HEK293T (cell line): ENCODE data around the gene TSC22D3.

Source experiments
- CTCF ChIA-PET: fragments of 350-600 bp; formaldehyde crosslinking; extraction: SDS; loops from one replicate; lab custom pipeline; 2021; ENCODE audit warnings: antibody characterized with exemption, inconsistent platforms; lab: Yijun Ruan, JAX
- POLR2A ChIA-PET: fragments of 350-600 bp; formaldehyde crosslinking; extraction: SDS; loops from one replicate; lab custom pipeline; 2020; ENCODE audit warnings: antibody characterized with exemption, inconsistent platforms; lab: Yijun Ruan, JAX
- DNase-seq: peaks from one replicate; pipeline ENCODE4 v3.0.0; 2012; ENCODE audit warnings: mixed read lengths; ENCODE audit errors: extremely low spot score
- ARNT ChIP-seq: fragments of 450-650 bp; IDR thresholded peaks from 2 replicates; pipeline ENCODE4 v1.6.1; 2017; ENCODE audit warnings: mild to moderate bottlenecking
- BHLHE40 ChIP-seq: fragments of 450-650 bp; IDR thresholded peaks from 2 replicates; pipeline ENCODE4 v1.6.1; 2016; ENCODE audit warnings: mild to moderate bottlenecking, moderate library complexity, borderline replicate concordance
- CTBP1 ChIP-seq: fragments of 450-650 bp; IDR thresholded peaks from 2 replicates; pipeline ENCODE4 v1.6.1; 2016; ENCODE audit warnings: borderline replicate concordance
- ELF4 ChIP-seq: fragments of 450-650 bp; IDR thresholded peaks from 2 replicates; pipeline ENCODE4 v1.6.1; 2017; ENCODE audit warnings: antibody characterized with exemption
- FOXA1 ChIP-seq: fragments of 450-650 bp; IDR thresholded peaks from 2 replicates; pipeline ENCODE4 v1.6.1; 2016; ENCODE audit warnings: mild to moderate bottlenecking
- FOXK2 ChIP-seq: fragments of 450-650 bp; IDR thresholded peaks from 2 replicates; pipeline ENCODE4 v1.6.1; 2016; ENCODE audit warnings: mild to moderate bottlenecking
- FOXM1 ChIP-seq: fragments of 450-650 bp; IDR thresholded peaks from 2 replicates; pipeline ENCODE4 v1.6.1; 2017; ENCODE audit warnings: mild to moderate bottlenecking, borderline replicate concordance
- HDGF ChIP-seq: fragments of 450-650 bp; IDR thresholded peaks from 2 replicates; pipeline ENCODE4 v1.6.1; 2017; ENCODE audit warnings: antibody characterized with exemption, borderline replicate concordance
- L3MBTL2 ChIP-seq: fragments of 450-650 bp; conservative IDR thresholded peaks from 2 replicates; pipeline ENCODE4 v1.6.1; 2016; ENCODE audit warnings: mild to moderate bottlenecking
- LEF1 ChIP-seq: fragments of 450-650 bp; IDR thresholded peaks from 2 replicates; pipeline ENCODE4 v1.6.1; 2017; ENCODE audit warnings: mild to moderate bottlenecking, borderline replicate concordance
- NFRKB ChIP-seq: fragments of 450-650 bp; IDR thresholded peaks from 2 replicates; pipeline ENCODE4 v1.6.1; 2016; ENCODE audit warnings: mild to moderate bottlenecking, moderate library complexity
- PKNOX1 ChIP-seq: fragments of 450-650 bp; IDR thresholded peaks from 2 replicates; pipeline ENCODE4 v1.6.1; 2016
- SP1 ChIP-seq: fragments of 450-650 bp; IDR thresholded peaks from 2 replicates; pipeline ENCODE4 v1.6.1; 2017
- SUZ12 ChIP-seq: fragments of 450-650 bp; IDR thresholded peaks from 2 replicates; pipeline ENCODE4 v1.6.1; 2016; ENCODE audit warnings: mild to moderate bottlenecking
- TARDBP ChIP-seq: fragments of 450-650 bp; IDR thresholded peaks from 2 replicates; pipeline ENCODE4 v1.6.1; 2016
- ZNF384 ChIP-seq: fragments of 450-650 bp; IDR thresholded peaks from 2 replicates; pipeline ENCODE4 v1.6.1; 2016

Gene TSC22D3

DNA sequence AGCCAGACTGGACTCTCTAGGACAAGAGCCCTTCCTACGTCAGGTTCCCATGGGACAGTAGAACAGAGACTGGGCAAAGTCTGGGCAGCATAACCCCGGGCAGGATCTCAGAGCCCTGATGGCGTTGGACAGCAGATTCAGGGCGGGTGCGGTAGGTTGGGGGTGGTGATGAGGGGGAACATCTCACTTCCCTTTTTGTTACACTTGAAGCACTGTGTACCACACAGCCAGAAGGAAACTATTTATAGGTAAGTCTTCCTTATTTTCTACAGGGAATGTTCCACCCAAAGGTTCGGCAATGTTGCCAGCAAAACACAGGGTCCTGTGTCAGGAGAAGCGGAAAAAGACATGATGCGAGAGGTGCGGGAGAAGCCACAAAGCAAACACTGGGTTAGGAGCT lies 54.3 kb downstream of the TSC22D3 start:
- CTCF ChIA-PET, result interaction anchor here (1.1 to 9.2 kb wide), 7 partner anchors 8 to 66 kb away, joined by 3 to 83 read pairs (median 8); partner anchors contain the start of gene NCBP2L
- TF ChIP-seq TARDBP (no peak), FOXK2 (no peak), ARNT (no peak), PKNOX1 (no peak), SP1 (no peak), FOXA1 (no peak), BHLHE40 (no peak)
- no peak for DNase-seq
- POLR2A ChIA-PET, result interaction anchor here (0.6 to 22.2 kb wide), 18 partner anchors 9 to 91 kb away, joined by 3 to 724 read pairs (median 5); partner anchors contain the start of genes NCBP2L and TSC22D3

GRCh38 chrX:107718156-107718621 lies 57.4 kb downstream of the TSC22D3 start:
- TF ChIP-seq PKNOX1 (peak; percentile 44), FOXM1 (no peak), HDGF (no peak; the same call in 1 of the 2 replicates), BHLHE40 (no peak), LEF1 (no peak), FOXK2 (no peak), ZNF384 (peak; percentile 81; the same call in 1 of the 2 replicates)
- peak; percentile 87 for DNase-seq
- CTCF ChIA-PET, result interaction anchor here (0.5 to 9.2 kb wide), 9 partner anchors 9 to 267 kb away, joined by 3 to 83 read pairs (median 7); partner anchors contain the start of genes NCBP2L and TSC22D3
- POLR2A ChIA-PET, result interaction anchor here (1.9 to 22.2 kb wide), 7 partner anchors 7 to 58 kb away, joined by 6 to 724 read pairs (median 45); partner anchors contain the start of genes NCBP2L and TSC22D3

- ChIA-PET CTCF (interaction anchor here (0.5 to 9.2 kb wide), 12 partner anchors 8 to 776 kb away, joined by 3 to 83 read pairs (median 4); partner anchors contain the start of genes NCBP2L and TSC22D3), POLR2A (interaction anchor here (0.8 to 22.2 kb wide), 19 partner anchors 8 to 88 kb away, joined by 3 to 724 read pairs (median 6); partner anchors contain the start of genes NCBP2L, PRPS1 and TSC22D3)
- DNase-seq, result peak; percentile 67
- TF ChIP-seq FOXM1 (no peak), ELF4 (peak; percentile 59; the same call in 1 of the 2 replicates), SUZ12 (no peak), LEF1 (no peak)
Measured at GRCh38 chrX:107716816-107717700, 58.5 kb downstream of the TSC22D3 start.

GRCh38 chrX:107716118-107716684 lies 59.4 kb downstream of the TSC22D3 start:
- peak; percentile 46 for DNase-seq
- TF ChIP-seq CTBP1 (no peak), TARDBP (no peak), LEF1 (no peak), SUZ12 (no peak), L3MBTL2 (no peak)
- CTCF ChIA-PET, result interaction anchor here (1.2 to 9.2 kb wide), 7 partner anchors 10 to 173 kb away, joined by 3 to 83 read pairs (median 10); partner anchors contain the start of genes NCBP2L and TSC22D3
- POLR2A ChIA-PET, result interaction anchor here (0.8 to 22.2 kb wide), 18 partner anchors 9 to 87 kb away, joined by 3 to 724 read pairs (median 5); partner anchors contain the start of genes NCBP2L, PRPS1 and TSC22D3

GRCh38 chrX:107715331-107716117 lies 60.1 kb downstream of the TSC22D3 start:
- ChIA-PET CTCF (interaction anchor here (1.0 to 9.2 kb wide), 9 partner anchors 9 to 174 kb away, joined by 3 to 83 read pairs (median 4); partner anchors contain the start of genes NCBP2L and TSC22D3), POLR2A (interaction anchor here (0.8 to 22.2 kb wide), 17 partner anchors 10 to 87 kb away, joined by 3 to 724 read pairs (median 6); partner anchors contain the start of genes NCBP2L, PRPS1 and TSC22D3)
- no peak for DNase-seq
- no peak for TF ChIP-seq TARDBP
- TF ChIP-seq L3MBTL2, result no peak
- TF ChIP-seq ELF4, result no peak
- TF ChIP-seq FOXK2, result no peak
- TF ChIP-seq SP1, result no peak
- TF ChIP-seq ZNF384, result no peak
- TF ChIP-seq NFRKB, result no peak
- no peak for TF ChIP-seq BHLHE40
- no peak for TF ChIP-seq CTBP1
- TF ChIP-seq FOXM1, result no peak
- TF ChIP-seq PKNOX1, result no peak
- TF ChIP-seq LEF1, result no peak
- TF ChIP-seq SUZ12, result no peak
- no peak for TF ChIP-seq ARNT
- TF ChIP-seq FOXA1, result no peak
